ENCODE measurements around the gene VTCN1. TPM values are rescaled to one million over a fixed set of nuclear protein-coding genes. Genes with fewer than 3 reads are reported as not detected.
"Not testable (repeated sequence)": the region's sequence is repeated elsewhere in the genome, so short reads cannot be mapped to it uniquely, and the experiment has no call there.

VTCN1 gene
- total RNA-seq, result not detected

GRCh38 chr1:117210831-117211261 is at the start of gene VTCN1:
TSS of gene VTCN1 (minus strand) at chr1:117210927. CDS start at chr1:117210855, 72 bp downstream.
- intact Hi-C loops (cut with DNase I), result no loop called here
- no peaks in the 10 kb centered on the region for H3K27me3 ChIP-seq
- DNase-seq (ENCODE audit: low spot score in 2 of 2), result no peak
- no peaks in the 10 kb centered on the region for H3K9me3 ChIP-seq
- no peak for TF ChIP-seq CTCF (IDR thresholded peaks at IDR 0.05)
- H3K36me3 ChIP-seq, result no peaks in the 10 kb centered on the region
- no peak within 1 kb of the TSS for H3K27ac ChIP-seq
- no peaks in the 10 kb centered on the region for H3K4me1 ChIP-seq
- no peak within 1 kb of the TSS for H3K4me3 ChIP-seq

GRCh38 chr1:117258791-117259190 is 48.1 kb upstream of the VTCN1 start:
- no peak for DNase-seq (ENCODE audit: low spot score in 2 of 2)
- no peak for TF ChIP-seq CTCF (IDR thresholded peaks at IDR 0.05)
- intact Hi-C loops (cut with DNase I), result no loop called here
- Histone ChIP-seq H3K9me3 (no peaks in the 10 kb centered on the region), H3K4me1 (no peaks in the 10 kb centered on the region), H3K36me3 (no peaks in the 10 kb centered on the region), H3K27ac (no peak overlapping the region), H3K4me3 (no peak overlapping the region), H3K27me3 (no peaks in the 10 kb centered on the region)

- H3K36me3 ChIP-seq; intact Hi-C loops (cut with DNase I); H3K27me3 ChIP-seq; H3K27ac ChIP-seq; H3K4me3 ChIP-seq; DNase-seq (ENCODE audit: low spot score in 2 of 2); H3K9me3 ChIP-seq; H3K4me1 ChIP-seq: not testable (repeated sequence)
Measured at GRCh38 chr1:117258075-117258474, 47.3 kb upstream of the VTCN1 start.

GRCh38 chr1:117257291-117257690 is 46.6 kb upstream of the VTCN1 start:
- Histone ChIP-seq H3K4me1 (no peaks in the 10 kb centered on the region), H3K36me3 (no peaks in the 10 kb centered on the region), H3K27me3 (no peaks in the 10 kb centered on the region), H3K9me3 (no peaks in the 10 kb centered on the region), H3K27ac (no peak overlapping the region), H3K4me3 (no peak overlapping the region)
- intact Hi-C loops (cut with DNase I), result no loop called here
- no peak for TF ChIP-seq CTCF (IDR thresholded peaks at IDR 0.05)
- DNase-seq (ENCODE audit: low spot score in 2 of 2), result no peak

- no peak overlapping the region for H3K4me3 ChIP-seq
- intact Hi-C loops (cut with DNase I), result no loop called here
Measured at GRCh38 chr1:117250061-117250606, 39.4 kb upstream of the VTCN1 start.

GRCh38 chr1:117244971-117245370 is 34.2 kb upstream of the VTCN1 start:
- Histone ChIP-seq H3K4me3 (no peak overlapping the region), H3K36me3 (no peaks in the 10 kb centered on the region), H3K4me1 (no peaks in the 10 kb centered on the region), H3K27ac (no peak overlapping the region), H3K27me3 (no peaks in the 10 kb centered on the region), H3K9me3 (no peaks in the 10 kb centered on the region)
- intact Hi-C loops (cut with DNase I), result no loop called here
- no peak for DNase-seq (ENCODE audit: low spot score in 2 of 2)
- no peak for TF ChIP-seq CTCF (IDR thresholded peaks at IDR 0.05)

More at GRCh38 chr1:117250061-117250606, 39.4 kb upstream of the VTCN1 start:
- Histone ChIP-seq H3K9me3 (no peaks in the 10 kb centered on the region), H3K36me3 (no peaks in the 10 kb centered on the region), H3K27me3 (no peaks in the 10 kb centered on the region), H3K4me1 (no peaks in the 10 kb centered on the region), H3K27ac (no peak overlapping the region)
- DNase-seq (ENCODE audit: low spot score in 2 of 2), result no peak
- TF ChIP-seq CTCF (IDR thresholded peaks at IDR 0.05), result no peak
